Measurements from ENCODE around the gene MRGPRG.
"Not testable (repeated sequence)": the region's sequence is repeated elsewhere in the genome, so short reads cannot be mapped to it uniquely, and the experiment has no call there.

Gene MRGPRG

DNA sequence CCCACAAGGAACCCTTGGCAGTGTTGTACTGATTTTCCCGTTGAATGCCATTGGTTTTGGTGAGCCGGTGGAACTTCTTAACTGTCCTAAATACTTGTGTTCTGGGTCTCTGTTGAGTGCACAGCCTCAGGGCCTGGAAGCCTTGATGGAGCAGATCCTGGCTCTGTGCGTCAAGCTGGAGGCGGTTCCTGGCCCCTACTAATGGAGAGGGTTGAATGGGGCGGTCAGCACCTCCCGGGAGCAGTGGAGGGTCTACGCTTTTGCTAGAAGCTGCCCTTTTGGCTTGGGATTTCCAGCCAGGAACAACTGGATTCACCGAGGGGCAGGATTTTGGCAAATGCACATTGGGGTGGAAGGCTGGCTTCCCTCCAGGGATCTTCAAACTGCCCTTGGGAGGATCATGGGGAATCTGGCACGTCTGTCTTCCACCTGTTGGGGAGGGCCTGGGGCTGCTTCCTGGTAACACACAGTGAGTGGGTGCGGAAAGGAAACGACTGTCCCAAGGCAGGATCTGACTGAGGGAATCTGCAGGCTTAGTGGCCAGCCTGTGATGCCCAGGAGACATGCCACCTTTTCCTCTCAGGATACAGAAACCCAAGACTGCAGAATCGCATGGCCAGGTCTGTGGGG lies 46.6 kb downstream of the MRGPRG start:
- no peak for DNase-seq

GRCh38 chr11:3170756-3171650 lies 47.6 kb downstream of the MRGPRG start:
- no peak for DNase-seq

DNA sequence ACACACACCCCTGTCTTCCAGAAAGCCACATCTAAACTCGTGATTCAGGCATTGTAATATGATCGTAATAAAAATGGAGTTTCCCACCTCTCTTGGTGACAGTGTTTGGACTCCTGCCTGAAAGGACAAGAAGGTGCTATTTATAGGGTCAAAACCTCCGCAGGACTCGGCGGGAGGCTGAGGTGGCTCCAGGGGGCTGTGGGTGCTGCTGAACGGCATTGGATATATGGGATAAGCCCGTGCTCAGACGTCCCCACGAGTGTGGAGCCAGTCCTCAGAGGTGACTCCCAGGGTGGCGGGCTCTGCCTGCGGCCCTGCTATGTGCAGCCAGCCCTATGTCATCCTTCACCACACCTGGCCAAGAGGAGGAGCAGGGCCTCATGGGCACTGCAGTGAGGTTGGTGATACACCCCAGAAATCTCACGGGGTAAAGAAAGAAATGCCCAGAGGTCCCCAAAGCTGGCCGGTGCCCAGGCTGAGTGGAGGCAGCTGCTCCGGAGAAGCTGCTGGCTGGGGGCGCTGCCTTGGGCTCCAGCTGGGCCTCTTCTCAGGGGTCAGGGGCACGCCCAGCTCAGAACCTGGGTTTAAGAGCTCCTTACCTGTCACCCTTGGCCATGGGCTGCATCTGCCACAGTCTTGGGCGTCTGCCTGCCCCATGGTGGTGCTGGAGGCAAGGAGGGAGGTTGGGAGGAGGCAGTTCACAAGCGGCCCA lies 48.4 kb downstream of the MRGPRG start:
- DNase-seq: no peak

GRCh38 chr11:3169255-3170043 lies 49.2 kb downstream of the MRGPRG start:
- peak in 1 of 2 experiments; percentile 26 for DNase-seq

DNA sequence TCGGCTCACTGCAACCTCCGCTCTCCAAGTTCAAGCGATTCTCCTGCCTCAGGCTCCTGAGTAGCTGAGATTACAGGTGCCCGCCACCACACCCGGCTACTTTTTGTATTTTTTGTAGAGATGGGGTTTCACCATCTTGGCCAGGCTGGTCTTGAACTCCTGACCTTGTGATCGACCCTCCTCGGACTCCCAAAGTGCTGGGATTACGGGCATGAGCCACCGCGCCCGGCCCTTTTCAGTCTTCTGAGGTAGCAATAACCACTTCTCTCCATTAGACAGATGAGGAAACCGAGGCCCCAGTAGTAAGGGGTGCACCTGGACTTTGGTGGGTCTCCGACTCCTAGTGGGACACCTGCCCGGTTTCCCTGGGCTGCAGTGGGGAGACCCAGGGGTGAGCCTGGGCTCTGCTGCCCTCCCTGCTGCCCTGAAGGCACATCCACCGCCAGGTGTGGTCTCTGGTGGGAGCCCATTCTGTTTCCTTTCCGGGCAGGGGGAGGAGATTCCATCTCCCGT lies 49.8 kb downstream of the MRGPRG start:
- DNase-seq: not testable (repeated sequence)
